KMS-11 (cell line): Measurements from ENCODE around the gene RREB1.

ENCODE experiments used
- H2AFZ ChIP-seq: fragments of 200-600 bp; sonication (generic); 2 replicates; pipeline ENCODE4 v1.6.1; 2016; ENCODE audit warnings: antibody characterized with exemption, mixed run types, low read depth
- H3K27ac ChIP-seq: fragments of 200-600 bp; sonication (generic); 2 replicates; pipeline ENCODE4 v1.6.1; 2016; ENCODE audit warnings: mild to moderate bottlenecking, mixed run types
- H3K27me3 ChIP-seq: fragments of 200-600 bp; sonication (generic); 2 replicates; pipeline ENCODE4 v1.6.1; 2017; ENCODE audit warnings: mild to moderate bottlenecking, low read depth, mixed run types, moderate library complexity; ENCODE audit not compliant: insufficient read depth
- H3K36me3 ChIP-seq: fragments of 200-600 bp; sonication (generic); 2 replicates; pipeline ENCODE4 v1.6.1; 2017; ENCODE audit warnings: mild to moderate bottlenecking, mixed run types; ENCODE audit not compliant: insufficient read depth
- H3K4me1 ChIP-seq: fragments of 200-600 bp; sonication (generic); 2 replicates; pipeline ENCODE4 v1.6.1; 2016; ENCODE audit warnings: mild to moderate bottlenecking, low read depth, mixed run types; ENCODE audit not compliant: poor library complexity, severe bottlenecking
- H3K4me2 ChIP-seq: fragments of 200-600 bp; sonication (generic); 2 replicates; pipeline ENCODE4 v1.7.0; 2016; ENCODE audit warnings: mild to moderate bottlenecking, mixed run types
- H3K4me3 ChIP-seq: fragments of 200-600 bp; sonication (generic); IDR thresholded peaks from 2 replicates; pipeline ENCODE4 v1.6.1; 2017; ENCODE audit warnings: low read depth, low read length, mixed read lengths; ENCODE audit not compliant: insufficient read depth
- H3K79me2 ChIP-seq: fragments of 200-600 bp; sonication (generic); 2 replicates; pipeline ENCODE4 v1.6.1; 2016; ENCODE audit warnings: low read depth, mixed run types; ENCODE audit not compliant: insufficient read depth
- H3K9ac ChIP-seq: fragments of 200-600 bp; sonication (generic); 2 replicates; pipeline ENCODE4 v1.6.1; 2016; ENCODE audit warnings: mild to moderate bottlenecking, mixed run types
- H4K20me1 ChIP-seq: fragments of 200-600 bp; sonication (generic); 2 replicates; pipeline ENCODE4 v1.6.1; 2016; ENCODE audit warnings: mild to moderate bottlenecking, mixed run types; ENCODE audit not compliant: insufficient read depth
- CTCF ChIP-seq: fragments of 200-600 bp; sonication (generic); conservative IDR thresholded peaks from 2 replicates; pipeline ENCODE4 v1.6.1; 2017; ENCODE audit warnings: low read depth, mild to moderate bottlenecking, antibody characterized with exemption, low read length, moderate library complexity, mixed read lengths

The RREB1 gene

GRCh38 chr6:7073821-7074525, 33.8 kb upstream of the RREB1 start:
- H2AFZ ChIP-seq: no peak overlapping the region
- no peak overlapping the region for H3K27ac ChIP-seq
- H3K27me3 ChIP-seq: peaks cover 8% of the 10 kb centered on the region
- peak overlapping the region; percentile 54 for H3K4me2 ChIP-seq
- no peak overlapping the region for H3K9ac ChIP-seq
- peaks cover 18% of the 10 kb centered on the region for H3K4me1 ChIP-seq
- H3K79me2 ChIP-seq: no peaks in the 10 kb centered on the region
- H4K20me1 ChIP-seq: no peaks in the 10 kb centered on the region
- H3K36me3 ChIP-seq: no peaks in the 10 kb centered on the region
- TF ChIP-seq CTCF: no peak
- no peak overlapping the region for H3K4me3 ChIP-seq

GRCh38 chr6:7074870-7075269, 32.9 kb upstream of the RREB1 start:
- Histone ChIP-seq H3K9ac (no peak overlapping the region), H3K4me1 (peaks cover 18% of the 10 kb centered on the region), H3K36me3 (no peaks in the 10 kb centered on the region), H3K79me2 (no peaks in the 10 kb centered on the region), H3K4me3 (no peak overlapping the region), H2AFZ (no peak overlapping the region), H4K20me1 (no peaks in the 10 kb centered on the region), H3K27ac (no peak overlapping the region), H3K27me3 (peaks cover 8% of the 10 kb centered on the region), H3K4me2 (no peak overlapping the region)
- no peak for TF ChIP-seq CTCF

- Histone ChIP-seq H3K4me3 (no peak overlapping the region), H3K4me1 (peaks cover 18% of the 10 kb centered on the region), H3K36me3 (no peaks in the 10 kb centered on the region), H3K27ac (no peak overlapping the region), H3K79me2 (no peaks in the 10 kb centered on the region), H3K4me2 (no peak overlapping the region), H4K20me1 (no peaks in the 10 kb centered on the region), H3K9ac (no peak overlapping the region), H3K27me3 (peaks cover 8% of the 10 kb centered on the region), H2AFZ (no peak overlapping the region)
- TF ChIP-seq CTCF: no peak
These were observed 32.3 kb upstream of the RREB1 start for GRCh38 chr6:7075341-7076000.

- H3K79me2 ChIP-seq: no peaks in the 10 kb centered on the region
- H4K20me1 ChIP-seq: no peaks in the 10 kb centered on the region
These were observed 29.9 kb upstream of the RREB1 start for GRCh38 chr6:7077856-7078255.

More at GRCh38 chr6:7077856-7078255, 29.9 kb upstream of the RREB1 start:
- Histone ChIP-seq H3K9ac (no peak overlapping the region), H3K4me1 (peaks cover 18% of the 10 kb centered on the region), H3K4me3 (no peak overlapping the region), H3K27ac (no peak overlapping the region), H3K36me3 (no peaks in the 10 kb centered on the region), H3K4me2 (no peak overlapping the region), H2AFZ (no peak overlapping the region), H3K27me3 (peaks cover 8% of the 10 kb centered on the region)
- no peak for TF ChIP-seq CTCF
